GM19043 (cell line): ENCODE data around the gene TTC23.

Experiments used
- ATAC-seq: cut with Tn5 transposase; IDR thresholded peaks from one replicate; pipeline ENCODE4 v1.9.1; 2021; ENCODE audit warnings: low read depth; ENCODE audit not compliant: unreplicated experiment

The TTC23 gene

DNA sequence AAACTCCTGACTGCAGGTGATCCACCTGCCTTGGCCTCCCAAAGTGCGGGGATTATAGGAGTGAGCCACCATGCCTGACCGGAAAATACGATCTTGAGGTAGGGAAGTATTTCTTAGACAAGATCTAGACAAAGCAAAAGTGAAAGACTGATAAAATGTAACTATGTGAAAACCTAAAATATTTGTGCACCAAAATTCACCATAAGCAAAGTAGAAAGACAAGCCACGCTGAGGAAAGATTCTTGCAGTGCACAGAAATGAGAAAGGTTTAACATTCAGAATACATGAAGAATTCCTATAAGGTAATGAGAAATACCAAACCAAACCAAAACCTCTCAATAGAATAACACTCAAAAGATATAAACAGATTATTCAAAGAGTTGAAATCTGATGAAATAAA lies 108.8 kb downstream of the TTC23 start:
- no peak for ATAC-seq

DNA sequence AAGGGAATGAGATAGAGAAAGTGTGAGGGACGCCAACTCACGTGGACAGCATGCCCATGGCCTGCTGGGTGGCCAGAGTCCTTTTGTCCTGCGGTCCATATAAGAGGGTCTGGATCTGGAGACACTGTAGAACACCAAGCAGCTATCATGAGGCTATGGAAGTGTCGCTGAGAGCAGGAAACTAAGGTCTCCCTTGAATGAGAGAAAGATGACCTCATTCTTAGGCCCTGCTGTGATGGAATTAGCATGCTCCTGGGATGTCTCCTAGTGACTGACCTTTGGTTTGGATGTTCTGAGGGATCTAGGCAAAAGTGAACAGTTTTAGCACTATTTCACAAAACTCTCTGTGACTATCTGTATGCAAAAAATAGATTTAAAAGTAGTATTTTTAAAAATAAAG lies 110.1 kb downstream of the TTC23 start:
- no peak for ATAC-seq

DNA sequence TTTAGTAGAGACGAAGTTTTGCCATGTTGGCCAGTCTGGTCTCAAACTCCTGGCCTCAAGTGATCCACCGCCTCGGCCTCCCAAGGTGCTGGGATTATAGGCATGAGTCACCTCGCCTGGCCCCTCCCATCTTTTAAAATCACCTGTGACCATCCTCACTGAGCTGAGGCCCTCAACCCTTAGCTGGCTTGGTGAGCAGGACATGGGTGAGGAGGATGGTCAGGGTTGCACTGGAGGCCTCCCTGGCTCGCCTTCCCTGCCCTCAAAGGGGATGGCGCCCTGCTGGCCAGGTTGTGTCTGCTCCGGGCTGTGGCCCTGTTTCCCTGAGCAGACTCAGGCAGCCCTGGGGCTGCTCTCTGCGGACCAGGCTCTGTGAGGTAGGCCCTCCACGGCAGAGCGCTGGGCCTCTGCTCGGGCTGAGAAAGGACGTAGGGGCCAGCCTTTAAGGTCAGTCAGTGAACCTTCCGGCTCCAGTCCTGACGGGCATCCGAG lies 110.8 kb downstream of the TTC23 start:
- ATAC-seq = no peak

DNA sequence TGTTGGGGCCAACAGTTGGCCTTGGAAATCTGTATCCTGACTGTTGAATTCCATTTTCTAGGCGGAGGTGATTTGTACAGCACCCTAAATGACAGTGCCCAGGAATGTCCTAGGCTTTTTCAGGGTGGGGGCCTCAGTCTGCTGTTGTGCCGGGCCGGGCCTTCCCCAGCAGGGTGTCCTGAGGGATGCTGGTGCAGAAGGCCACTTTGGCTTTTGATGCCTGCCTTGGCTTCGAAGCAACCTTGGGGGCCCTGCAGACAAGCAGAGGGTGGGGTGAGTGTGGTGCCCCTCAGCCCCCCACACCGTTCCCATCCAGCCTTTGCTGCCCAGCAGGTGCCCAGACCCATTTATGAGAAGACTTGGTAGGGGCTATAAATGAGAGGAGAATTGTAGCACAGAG lies 111.5 kb downstream of the TTC23 start:
- no peak for ATAC-seq

DNA sequence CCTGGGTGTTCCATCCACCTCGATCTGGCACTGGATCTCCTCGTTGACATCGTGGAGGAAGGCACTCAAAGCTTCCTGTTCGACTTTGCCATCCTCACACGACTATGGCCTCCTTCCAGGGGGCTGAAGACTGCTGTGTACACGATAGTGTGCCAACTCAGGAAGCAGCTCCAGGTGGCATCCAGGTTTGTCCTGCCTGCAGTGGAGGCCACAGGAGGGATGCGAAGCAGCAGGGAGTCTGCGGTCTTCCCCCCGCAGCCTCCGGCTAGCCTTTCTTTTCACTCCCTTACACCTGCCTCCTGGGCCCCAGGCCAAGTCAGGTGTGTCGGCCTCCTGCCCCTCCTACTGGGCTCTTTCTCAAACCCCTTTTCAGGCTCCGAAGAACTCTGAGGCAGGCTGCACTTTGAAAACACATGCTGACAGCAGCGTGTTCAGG lies 112.3 kb downstream of the TTC23 start:
- ATAC-seq = no peak

DNA sequence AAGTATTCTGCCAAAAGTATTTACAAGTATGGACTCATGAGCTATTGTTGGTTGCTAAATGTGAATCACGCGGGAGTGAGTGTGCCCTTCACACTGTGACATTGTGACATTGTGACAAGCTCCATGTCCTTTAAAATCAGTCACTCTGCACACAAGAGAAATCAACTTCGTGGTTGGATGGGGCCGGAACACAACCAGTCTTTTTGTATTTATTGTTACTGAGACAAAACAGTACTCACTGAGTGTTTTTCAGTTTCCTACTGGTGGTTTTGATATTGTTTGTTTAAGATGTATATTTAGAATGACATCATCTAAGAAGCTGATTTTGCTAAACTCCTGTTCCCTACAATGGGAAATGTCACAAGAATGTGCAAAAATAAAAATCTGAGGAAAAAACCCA lies 114.2 kb downstream of the TTC23 start:
- ATAC-seq = peak; percentile 87

DNA sequence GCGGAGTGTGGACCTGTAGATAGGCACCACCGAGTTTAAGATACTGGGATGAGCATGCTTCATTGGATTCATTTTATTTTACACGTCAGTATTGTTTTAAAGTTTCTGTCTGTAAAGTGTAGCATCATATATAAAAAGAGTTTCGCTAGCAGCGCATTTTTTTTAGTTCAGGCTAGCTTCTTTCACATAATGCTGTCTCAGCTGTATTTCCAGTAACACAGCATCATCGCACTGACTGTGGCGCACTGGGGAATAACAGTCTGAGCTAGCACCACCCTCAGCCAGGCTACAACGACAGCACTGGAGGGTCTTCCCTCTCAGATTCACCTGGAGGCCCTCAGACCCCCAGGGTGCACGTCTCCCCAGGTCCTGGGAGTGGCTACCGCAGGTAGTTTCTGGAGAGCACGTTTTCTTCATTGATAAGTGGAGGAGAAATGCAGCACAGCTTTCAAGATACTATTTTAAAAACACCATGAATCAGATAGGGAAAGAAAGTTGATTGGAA lies 115.0 kb downstream of the TTC23 start:
- ATAC-seq = no peak

DNA sequence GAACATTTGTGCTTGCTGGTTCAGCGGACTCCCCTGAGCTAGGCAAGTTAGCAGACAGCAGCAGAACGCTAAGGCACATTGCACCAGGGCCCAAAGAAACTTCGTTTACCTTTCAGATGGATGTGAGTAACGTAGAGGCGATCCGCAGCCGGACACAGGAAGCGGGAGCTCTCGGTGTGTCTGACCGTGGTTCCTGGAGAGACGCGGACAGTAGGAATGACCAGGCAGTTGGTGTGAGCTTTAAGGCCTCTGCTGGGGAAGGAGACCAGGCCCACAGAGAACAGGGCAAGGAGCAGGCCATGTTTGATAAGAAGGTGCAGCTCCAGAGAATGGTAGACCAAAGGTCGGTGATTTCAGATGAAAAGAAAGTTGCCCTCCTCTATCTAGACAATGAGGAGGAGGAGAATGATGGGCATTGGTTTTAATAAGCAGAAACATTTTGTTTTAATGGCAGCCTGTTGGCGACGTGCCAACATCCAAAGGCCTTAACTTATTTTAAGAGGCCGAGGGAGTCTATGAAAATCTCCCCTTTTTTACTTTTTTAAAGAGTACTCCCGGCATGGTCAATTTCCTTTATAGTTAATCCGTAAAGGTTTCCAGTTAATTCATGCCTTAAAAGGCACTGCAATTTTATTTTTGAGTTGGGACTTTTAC lies 116.6 kb downstream of the TTC23 start:
- ATAC-seq = no peak

DNA sequence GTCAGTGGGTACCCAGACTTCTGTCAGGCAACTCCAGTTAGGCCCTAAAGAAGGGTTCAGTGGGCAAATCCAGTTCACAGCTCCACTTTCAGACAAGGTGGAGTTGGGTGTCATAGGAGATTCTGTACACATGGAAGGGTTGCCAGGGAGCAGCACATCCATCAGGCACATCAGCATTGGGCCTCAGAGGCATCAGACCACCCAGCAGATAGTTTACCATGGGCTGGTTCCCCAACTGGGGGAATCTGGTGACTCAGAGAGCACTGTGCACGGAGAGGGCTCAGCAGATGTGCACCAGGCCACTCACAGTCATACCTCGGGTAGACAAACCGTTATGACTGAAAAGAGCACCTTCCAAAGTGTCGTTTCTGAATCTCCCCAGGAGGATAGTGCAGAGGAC lies 117.3 kb downstream of the TTC23 start:
- ATAC-seq = no peak

DNA sequence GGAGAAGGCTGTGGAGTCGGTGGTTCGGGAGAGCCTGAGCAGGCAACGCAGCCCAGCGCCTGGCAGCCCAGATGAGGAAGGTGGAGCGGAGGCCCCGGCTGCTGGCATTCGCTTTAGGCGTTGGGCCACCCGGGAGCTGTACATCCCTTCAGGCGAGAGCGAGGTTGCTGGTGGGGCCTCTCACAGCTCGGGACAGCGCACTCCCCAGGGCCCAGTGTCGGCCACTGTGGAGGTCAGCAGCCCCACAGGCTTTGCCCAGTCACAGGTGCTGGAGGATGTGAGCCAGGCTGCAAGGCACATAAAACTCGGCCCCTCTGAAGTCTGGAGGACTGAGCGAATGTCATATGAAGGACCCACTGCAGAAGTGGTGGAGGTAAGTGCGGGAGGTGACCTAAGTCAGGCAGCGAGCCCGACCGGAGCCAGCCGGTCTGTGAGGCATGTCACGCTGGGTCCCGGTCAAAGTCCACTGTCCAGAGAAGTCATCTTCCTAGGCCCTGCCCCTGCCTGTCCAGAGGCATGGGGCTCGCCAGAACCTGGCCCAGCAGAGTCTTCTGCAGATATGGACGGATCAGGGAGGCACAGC lies 117.8 kb downstream of the TTC23 start:
- no peak for ATAC-seq

DNA sequence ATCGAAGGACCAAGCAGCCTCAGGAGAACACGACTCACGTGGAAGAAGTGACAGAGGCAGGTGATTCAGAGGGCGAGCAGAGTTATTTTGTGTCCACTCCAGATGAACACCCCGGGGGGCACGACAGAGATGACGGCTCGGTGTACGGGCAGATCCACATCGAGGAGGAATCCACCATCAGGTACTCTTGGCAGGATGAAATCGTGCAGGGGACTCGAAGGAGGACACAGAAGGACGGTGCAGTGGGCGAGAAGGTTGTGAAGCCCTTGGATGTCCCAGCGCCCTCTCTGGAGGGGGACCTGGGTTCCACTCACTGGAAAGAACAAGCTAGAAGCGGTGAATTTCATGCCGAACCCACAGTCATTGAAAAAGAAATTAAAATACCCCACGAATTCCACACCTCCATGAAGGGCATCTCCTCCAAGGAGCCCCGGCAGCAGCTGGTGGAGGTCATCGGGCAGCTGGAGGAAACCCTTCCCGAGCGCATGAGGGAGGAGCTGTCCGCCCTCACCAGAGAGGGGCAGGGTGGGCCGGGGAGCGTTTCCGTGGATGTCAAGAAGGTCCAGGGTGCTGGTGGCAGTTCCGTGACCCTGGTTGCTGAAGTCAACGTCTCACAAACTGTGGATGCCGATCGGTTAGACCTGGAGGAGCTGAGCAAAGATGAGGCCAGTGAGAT lies 118.5 kb downstream of the TTC23 start:
- no peak for ATAC-seq

DNA sequence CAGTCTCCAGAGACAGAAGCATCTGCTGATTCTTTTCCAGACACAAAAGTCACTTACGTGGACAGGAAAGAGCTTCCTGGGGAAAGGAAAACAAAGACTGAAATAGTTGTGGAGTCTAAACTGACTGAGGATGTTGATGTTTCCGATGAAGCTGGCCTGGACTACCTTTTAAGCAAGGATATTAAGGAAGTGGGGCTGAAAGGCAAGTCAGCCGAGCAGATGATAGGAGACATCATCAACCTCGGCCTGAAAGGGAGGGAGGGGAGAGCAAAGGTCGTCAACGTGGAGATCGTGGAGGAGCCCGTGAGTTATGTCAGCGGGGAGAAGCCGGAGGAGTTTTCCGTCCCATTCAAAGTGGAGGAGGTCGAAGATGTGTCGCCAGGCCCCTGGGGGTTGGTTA lies 119.1 kb downstream of the TTC23 start:
- ATAC-seq = no peak

DNA sequence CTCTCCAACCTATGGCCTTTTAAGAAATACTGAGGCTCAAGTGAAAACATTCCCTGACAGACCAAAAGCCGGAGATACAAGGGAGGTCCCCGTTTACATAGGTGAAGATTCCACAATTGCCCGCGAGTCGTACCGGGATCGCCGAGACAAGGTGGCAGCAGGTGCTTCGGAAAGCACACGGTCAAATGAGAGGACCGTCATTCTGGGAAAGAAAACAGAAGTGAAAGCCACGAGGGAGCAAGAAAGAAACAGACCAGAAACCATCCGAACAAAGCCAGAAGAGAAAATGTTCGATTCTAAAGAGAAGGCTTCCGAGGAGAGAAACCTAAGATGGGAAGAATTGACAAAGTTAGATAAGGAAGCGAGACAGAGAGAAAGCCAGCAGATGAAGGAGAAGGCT lies 119.7 kb downstream of the TTC23 start:
- no peak for ATAC-seq

DNA sequence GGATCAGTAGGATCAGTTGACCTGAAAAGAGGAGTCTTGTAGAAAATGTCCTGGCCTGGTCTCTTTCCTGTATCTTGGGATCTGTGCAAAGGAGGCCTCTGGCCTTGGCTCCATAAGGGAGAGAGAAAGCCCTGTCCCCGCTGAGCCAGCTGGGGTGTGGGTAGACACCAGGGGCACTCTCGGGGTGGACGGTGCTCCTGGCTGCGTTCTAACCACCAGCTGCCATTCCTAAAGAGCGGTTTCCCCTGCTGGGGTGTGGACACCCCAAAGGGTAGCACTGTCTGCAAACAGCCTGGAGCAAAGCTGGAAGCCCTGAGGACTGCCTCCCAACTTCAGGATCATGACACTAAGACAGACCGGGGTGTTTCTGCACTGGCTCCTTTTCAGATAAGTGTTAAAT lies 121.0 kb downstream of the TTC23 start:
- no peak for ATAC-seq

DNA sequence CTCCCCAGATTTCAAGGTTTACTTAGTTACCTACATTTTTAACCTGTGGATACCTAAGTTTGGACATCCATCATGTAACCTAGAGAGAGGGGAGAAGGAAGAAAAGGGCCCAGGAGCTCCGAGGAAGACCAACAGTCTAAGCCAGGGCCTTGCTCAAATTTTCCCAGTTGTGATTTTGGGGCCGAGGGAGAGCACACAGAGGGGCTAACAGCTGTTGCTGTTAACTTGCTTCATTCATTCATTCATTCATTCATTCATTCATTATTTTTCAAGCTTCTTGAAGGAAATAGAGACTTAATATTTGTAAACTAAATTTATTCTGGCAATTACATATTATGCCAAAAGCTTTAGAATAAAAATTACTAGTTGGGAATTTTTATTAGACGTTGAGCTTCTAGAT lies 121.6 kb downstream of the TTC23 start:
- ATAC-seq = no peak

DNA sequence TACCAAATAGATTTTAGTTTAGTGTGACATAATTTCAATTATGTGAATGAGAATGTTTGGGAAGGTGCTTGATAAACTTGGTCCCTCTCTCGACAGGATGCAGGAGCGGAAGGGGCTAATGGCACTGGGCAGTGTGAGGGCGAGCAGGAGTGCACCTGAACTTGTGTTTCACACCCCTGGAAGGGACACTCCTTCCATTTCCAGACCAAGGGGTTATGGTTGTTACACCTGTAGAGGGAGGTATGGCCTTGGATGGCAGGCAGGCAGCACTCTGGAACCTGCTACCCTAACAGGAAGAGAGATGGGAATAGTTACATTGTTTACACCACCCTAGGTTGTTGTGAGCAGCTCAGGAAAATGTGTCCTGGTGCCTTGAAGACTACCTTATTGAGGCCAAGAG lies 122.5 kb downstream of the TTC23 start:
- ATAC-seq = no peak

DNA sequence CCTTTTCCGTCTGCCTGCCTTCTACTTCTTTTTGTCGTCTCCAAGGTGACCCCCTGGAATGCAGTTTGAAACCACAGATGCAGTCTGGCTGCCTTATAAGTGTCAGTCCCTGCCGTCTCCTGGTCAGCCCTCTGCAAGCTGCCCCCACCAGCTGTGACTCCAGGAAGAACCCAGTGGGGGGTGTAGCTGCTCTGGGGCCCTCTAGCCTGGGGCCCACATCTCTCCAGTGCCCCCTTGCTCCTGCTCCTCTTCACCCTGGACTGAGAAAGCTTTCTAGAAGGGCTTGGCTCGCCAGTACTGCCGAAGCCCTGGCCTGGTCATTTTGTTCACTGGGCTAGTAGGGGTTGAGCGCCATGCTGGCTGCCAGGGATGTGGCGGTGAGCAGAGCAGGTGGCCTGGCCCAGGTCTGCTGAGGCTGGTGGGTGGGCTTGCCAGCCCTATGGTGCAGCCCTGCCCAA lies 123.2 kb downstream of the TTC23 start:
- ATAC-seq = no peak

DNA sequence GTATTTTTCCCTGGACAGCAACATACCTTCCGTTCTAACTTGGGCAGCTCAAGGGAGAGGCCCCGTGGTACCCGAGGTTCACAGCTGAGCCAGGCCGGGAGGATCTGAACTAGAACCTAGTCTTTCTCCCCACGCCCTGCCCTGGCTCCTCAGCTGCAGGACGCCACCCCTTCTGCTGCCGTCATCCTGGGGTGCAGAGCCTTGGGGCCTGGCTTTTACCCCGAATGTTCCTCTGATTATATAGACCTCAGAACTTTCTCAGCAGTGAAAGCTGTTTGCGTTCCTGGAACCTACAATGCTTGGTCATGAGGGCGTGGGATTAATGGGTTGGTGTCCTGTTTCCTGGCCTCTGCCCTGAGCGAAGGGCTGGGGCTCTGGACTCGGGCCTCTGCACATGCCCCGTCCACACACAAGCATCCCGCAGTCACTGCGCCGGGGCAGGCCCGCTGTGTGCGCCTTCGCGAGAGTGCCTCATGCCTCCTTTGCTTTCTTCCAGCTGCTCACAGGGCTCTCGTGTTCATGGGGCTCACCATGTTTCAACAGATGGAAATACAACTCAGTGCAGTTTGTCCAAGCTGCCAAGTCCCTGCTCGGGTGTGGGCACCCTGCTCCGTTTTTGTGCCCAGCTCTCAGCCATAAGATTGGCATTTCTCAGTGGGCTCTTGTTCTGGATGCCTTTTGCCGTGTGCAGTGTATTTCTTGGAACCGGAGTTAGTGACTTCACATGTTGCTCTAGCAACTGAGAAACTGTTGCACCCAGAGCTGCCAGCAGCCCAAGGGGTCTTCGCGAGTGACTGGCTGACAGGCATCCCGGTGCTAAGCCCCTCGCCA lies 124.1 kb downstream of the TTC23 start:
- no peak for ATAC-seq

DNA sequence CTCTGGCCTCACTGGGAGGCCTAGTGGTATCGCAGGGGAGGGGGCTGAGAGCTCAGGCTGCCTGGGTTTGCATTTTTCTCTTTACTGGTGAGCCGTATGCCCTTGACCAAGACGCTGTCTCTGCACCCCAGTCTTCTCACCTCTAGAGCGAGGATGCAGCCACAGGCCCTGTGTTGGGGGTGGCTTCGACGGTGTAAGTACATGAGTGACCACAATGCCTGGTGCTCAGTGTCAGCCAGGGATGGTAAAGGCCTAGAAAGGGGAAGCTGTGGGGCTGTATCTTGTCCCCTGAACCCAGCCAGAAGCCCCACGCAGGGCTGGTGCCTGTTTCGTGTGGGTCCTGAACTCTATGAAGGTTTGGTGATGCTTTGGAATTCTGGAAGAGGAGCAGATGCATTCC lies 124.7 kb downstream of the TTC23 start:
- ATAC-seq = no peak

DNA sequence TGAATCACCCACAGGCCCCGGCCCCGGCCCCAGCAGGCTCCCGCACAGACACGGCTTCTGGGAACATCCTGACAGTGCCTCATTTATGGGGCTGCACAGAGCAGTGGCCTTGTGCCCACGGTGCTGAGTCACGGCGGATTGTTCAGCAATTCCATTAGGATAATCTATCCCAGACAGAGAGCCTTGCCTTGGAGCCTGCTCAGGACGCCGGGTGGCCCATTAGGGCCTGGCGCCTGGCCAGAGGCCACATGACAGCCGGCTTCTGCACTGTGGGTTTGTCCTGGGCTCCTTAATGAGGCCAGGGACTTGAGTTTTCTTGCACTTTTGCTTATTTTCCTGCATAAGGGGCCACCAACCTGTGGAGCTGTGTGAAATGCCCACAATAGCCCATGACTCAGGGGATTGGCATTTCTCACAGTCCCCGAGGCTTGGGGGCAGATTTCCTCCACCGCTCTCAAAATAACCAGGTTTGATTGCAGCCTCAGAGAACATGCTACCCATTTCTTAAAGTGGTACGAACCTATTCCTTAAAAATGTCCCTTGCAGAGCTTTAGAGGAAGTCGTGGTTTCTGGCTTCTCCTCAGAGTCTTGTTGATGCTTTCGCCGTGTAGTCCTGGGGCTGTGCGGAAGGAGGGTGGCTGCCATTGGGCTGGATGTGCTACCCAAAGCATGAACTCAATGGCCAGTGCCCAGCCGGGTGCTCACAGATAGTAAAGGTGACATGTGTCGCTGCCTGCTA lies 125.5 kb downstream of the TTC23 start:
- no peak for ATAC-seq
